Measurements from ENCODE around the gene HOXB8. TPM values are rescaled to one million over a fixed set of nuclear protein-coding genes. Genes with fewer than 3 reads are reported as not detected.

Gene HOXB8
- total RNA-seq, 1 donor from 2014 or later, result not detected

DNA sequence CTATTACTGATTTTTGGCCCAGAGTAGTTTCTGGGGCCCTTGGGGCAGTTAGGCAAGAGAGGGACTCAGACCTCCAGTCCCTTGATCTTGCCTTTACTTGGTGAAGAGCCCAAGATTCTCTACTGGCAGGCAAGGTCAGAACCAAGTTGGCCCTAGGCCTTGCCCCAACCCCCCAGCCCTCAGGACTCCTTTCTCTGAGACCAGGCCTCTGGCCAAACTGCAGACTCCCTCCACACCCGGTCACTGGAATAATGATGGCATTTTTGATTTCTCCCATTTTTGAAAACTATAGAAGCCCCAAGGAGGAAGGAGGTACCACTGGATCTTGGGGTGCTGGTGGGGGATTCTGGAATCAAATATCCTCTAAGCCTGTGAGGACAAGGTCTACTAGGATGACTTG, 29.1 kb upstream of the HOXB8 start:
- Histone ChIP-seq H3K9me3 (ENCODE audit: low read depth) (no peaks in the 10 kb centered on the region), H3F3A (ENCODE audit: low read depth) (no peaks in the 10 kb centered on the region), H3K4me1 (no peaks in the 10 kb centered on the region), H3K79me2 (ENCODE audit: low read depth) (no peaks in the 10 kb centered on the region), H2AFZ (replicated peaks) (no peak overlapping the region), H3K9ac (no peak overlapping the region), H3K27ac (no peak overlapping the region), H3K4me3 (no peak overlapping the region), H3K36me3 (no peaks in the 10 kb centered on the region), H3K27me3 (peaks cover 100% of the 10 kb centered on the region), H4K20me1 (ENCODE audit: low read depth) (peaks cover 88% of the 10 kb centered on the region), H3K4me2 (no peak overlapping the region)
- Mint-ChIP-seq H3K9me3 (peaks cover 8% of the 10 kb centered on the region), H3K36me3 (peaks cover 2% of the 10 kb centered on the region), H3K27ac (no peak overlapping the region), H3K27me3 (ENCODE audit: insufficient read depth, low read depth) (peaks cover 91% of the 10 kb centered on the region), H3K4me3 (no peak overlapping the region), H3K4me1 (no peaks in the 10 kb centered on the region)
- DNase-seq (ENCODE audit: low spot score), result no peak
- TF ChIP-seq EZH2phosphoT487 (IDR thresholded peaks at IDR 0.05), result no peak
- no peak for TF ChIP-seq EZH2 (IDR thresholded peaks at IDR 0.05)
- TF ChIP-seq, protein P1, sequence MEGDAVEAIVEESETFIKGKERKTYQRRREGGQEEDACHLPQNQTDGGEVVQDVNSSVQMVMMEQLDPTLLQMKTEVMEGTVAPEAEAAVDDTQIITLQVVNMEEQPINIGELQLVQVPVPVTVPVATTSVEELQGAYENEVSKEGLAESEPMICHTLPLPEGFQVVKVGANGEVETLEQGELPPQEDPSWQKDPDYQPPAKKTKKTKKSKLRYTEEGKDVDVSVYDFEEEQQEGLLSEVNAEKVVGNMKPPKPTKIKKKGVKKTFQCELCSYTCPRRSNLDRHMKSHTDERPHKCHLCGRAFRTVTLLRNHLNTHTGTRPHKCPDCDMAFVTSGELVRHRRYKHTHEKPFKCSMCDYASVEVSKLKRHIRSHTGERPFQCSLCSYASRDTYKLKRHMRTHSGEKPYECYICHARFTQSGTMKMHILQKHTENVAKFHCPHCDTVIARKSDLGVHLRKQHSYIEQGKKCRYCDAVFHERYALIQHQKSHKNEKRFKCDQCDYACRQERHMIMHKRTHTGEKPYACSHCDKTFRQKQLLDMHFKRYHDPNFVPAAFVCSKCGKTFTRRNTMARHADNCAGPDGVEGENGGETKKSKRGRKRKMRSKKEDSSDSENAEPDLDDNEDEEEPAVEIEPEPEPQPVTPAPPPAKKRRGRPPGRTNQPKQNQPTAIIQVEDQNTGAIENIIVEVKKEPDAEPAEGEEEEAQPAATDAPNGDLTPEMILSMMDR (IDR thresholded peaks at IDR 0.05), result no peak

DNA sequence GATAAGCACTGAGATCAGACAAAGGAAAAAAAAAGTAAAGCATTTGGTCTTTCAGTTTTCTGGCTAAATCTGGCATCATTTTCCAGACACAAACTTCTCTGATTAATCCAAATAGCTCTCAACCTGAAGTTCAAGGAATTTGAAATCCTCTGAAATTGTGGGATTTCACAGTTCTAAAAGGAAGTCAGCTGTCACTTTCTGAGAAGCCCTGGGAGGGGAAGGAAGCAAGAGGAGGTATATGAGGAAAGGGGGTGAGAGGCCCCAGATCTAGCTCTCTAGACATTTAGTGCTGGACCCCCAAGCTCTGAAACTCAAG, 28.6 kb upstream of the HOXB8 start:
- H3K4me3 ChIP-seq, result no peak overlapping the region
- no peak overlapping the region for H3K4me3 Mint-ChIP-seq
- no peak for DNase-seq (ENCODE audit: low spot score)
- no peaks in the 10 kb centered on the region for H3K9me3 ChIP-seq (ENCODE audit: low read depth)
- H3K27me3 Mint-ChIP-seq (ENCODE audit: insufficient read depth, low read depth), result peaks cover 90% of the 10 kb centered on the region
- peaks cover 2% of the 10 kb centered on the region for H3K36me3 Mint-ChIP-seq
- H3K79me2 ChIP-seq (ENCODE audit: low read depth), result no peaks in the 10 kb centered on the region
- no peak overlapping the region for H3K27ac Mint-ChIP-seq
- no peak overlapping the region for H3K4me2 ChIP-seq
- H3K4me1 Mint-ChIP-seq, result no peaks in the 10 kb centered on the region
- H3K36me3 ChIP-seq, result no peaks in the 10 kb centered on the region
- no peaks in the 10 kb centered on the region for H3K4me1 ChIP-seq
- peaks cover 100% of the 10 kb centered on the region for H3K27me3 ChIP-seq
- H4K20me1 ChIP-seq (ENCODE audit: low read depth), result peaks cover 88% of the 10 kb centered on the region
- H3F3A ChIP-seq (ENCODE audit: low read depth), result no peaks in the 10 kb centered on the region
- no peak for TF ChIP-seq EZH2phosphoT487 (IDR thresholded peaks at IDR 0.05)
- TF ChIP-seq, protein P1 (IDR thresholded peaks at IDR 0.05), result no peak
- no peak for TF ChIP-seq EZH2 (IDR thresholded peaks at IDR 0.05)
- no peak overlapping the region for H3K9ac ChIP-seq
- no peak overlapping the region for H3K27ac ChIP-seq
- H3K9me3 Mint-ChIP-seq, result peaks cover 8% of the 10 kb centered on the region
- H2AFZ ChIP-seq (replicated peaks), result no peak overlapping the region

DNA sequence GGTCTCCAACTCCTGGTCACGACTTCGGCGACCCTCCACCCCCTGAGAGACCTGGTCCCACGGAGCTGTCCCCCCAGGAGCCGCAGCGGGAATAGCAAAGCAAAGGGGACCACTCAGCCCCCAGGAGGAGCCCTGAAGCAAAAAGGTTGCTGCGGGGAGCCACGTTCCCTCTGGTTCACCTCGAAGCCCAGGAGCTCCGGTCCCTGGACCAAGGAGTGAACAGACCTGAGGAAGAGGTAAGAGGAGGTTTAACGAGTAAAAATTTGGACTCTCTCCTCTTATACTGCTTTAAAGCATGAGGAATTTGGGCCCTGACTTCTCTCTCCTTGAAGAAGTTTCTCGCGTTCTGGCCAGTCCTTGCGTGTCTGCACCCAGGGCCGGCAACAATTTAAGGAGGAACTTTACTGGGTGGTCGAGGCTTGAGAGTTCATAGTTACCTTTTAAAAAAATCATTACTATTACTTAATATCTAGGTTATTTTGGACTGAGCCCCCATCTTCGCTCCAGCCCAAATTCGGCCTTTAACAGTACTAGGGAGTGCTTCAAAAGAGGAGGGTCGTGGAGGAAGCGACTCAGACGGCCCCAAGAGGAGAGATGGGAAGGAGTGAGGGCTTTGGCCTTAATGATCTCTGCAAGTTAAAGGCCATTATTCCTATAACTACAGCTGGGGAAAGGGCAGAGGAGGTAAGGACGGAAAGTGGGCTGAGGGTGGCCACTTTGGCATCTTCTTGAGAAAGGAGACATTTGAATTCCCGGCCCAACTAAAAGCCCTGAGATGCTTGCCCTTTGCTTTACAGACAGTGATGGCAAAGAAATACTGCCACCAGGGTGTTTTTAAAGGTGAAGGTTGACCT, 28.0 kb upstream of the HOXB8 start:
- H3F3A ChIP-seq (ENCODE audit: low read depth), result no peaks in the 10 kb centered on the region
- Mint-ChIP-seq H3K9me3 (peaks cover 6% of the 10 kb centered on the region), H3K36me3 (peaks cover 2% of the 10 kb centered on the region), H3K4me3 (no peak overlapping the region), H3K27me3 (ENCODE audit: insufficient read depth, low read depth) (peaks cover 90% of the 10 kb centered on the region), H3K27ac (no peak overlapping the region), H3K4me1 (no peaks in the 10 kb centered on the region)
- H2AFZ ChIP-seq (replicated peaks), result no peak overlapping the region
- H3K4me3 ChIP-seq, result no peak overlapping the region
- H3K9ac ChIP-seq, result no peak overlapping the region
- peaks cover 100% of the 10 kb centered on the region for H3K27me3 ChIP-seq
- H3K4me2 ChIP-seq, result no peak overlapping the region
- no peaks in the 10 kb centered on the region for H3K4me1 ChIP-seq
- H3K79me2 ChIP-seq (ENCODE audit: low read depth), result no peaks in the 10 kb centered on the region
- no peak overlapping the region for H3K27ac ChIP-seq
- H4K20me1 ChIP-seq (ENCODE audit: low read depth), result peaks cover 83% of the 10 kb centered on the region
- no peaks in the 10 kb centered on the region for H3K36me3 ChIP-seq
- TF ChIP-seq, protein P1 (IDR thresholded peaks at IDR 0.05), result no peak
- TF ChIP-seq EZH2 (IDR thresholded peaks at IDR 0.05), result peak; percentile 90
- TF ChIP-seq EZH2phosphoT487 (IDR thresholded peaks at IDR 0.05), result peak; percentile 87
- no peak for DNase-seq (ENCODE audit: low spot score)
- H3K9me3 ChIP-seq (ENCODE audit: low read depth), result no peaks in the 10 kb centered on the region
